A549 (cell line): ENCODE measurements around the gene THBS4. TPM values are rescaled to one million over a fixed set of nuclear protein-coding genes. Genes with fewer than 3 reads are reported as not detected.

Experiments
- ATAC-seq, 2 experiments: fragments of 200-7000 bp in 1 of 2; fragments of >200 bp in 1 of 2; cut with Nextera tagmentation in 1 of 2; cut with Tn5 transposase in 1 of 2; 3 replicates each; pipeline versions ENCODE4 v1.8.0 to v1.9.1; 2018 to 2020; ENCODE audit warnings: mild to moderate bottlenecking in 1 of 2, moderate library complexity in 1 of 2
- CTCF ChIA-PET: fragments of 300-600 bp; sonication (Branson Sonifier 250); formaldehyde crosslinking; extraction: SDS; loops from one replicate; lab custom pipeline; 2021; ENCODE audit warnings: antibody characterized with exemption, inconsistent platforms; lab: Yijun Ruan, JAX
- POLR2A ChIA-PET: fragments of 350-600 bp; formaldehyde crosslinking; extraction: SDS; loops from one replicate; lab custom pipeline; 2021; ENCODE audit warnings: antibody characterized with exemption, inconsistent platforms; lab: Yijun Ruan, JAX
- DNase-seq, 2 experiments: peaks; one replicate each; pipeline versions ENCODE4 v3.0.0 to v3.0.0-alpha.2; 2011 to 2016; ENCODE audit warnings: low read depth in 1 of 2, low spot score in 1 of 2
- FAIRE-seq: peaks from 2 replicates; lab custom pipeline; 2011; peaks lifted over from hg19 to GRCh38; lab: Jason Lieb, UNC
- H3K27ac ChIP-seq, 2 experiments: fragments of >200 bp; sonication (Bioruptor Twin); formaldehyde crosslinking; 3 replicates each; pipeline ENCODE4 v1.5.1; 2016 to 2017
- H3K4me1 ChIP-seq: fragments of >200 bp; sonication (Bioruptor Twin); formaldehyde crosslinking; 3 replicates; pipeline ENCODE4 v1.6.1; 2016
- H3K4me2 ChIP-seq: fragments of >200 bp; sonication (Bioruptor Twin); formaldehyde crosslinking; 3 replicates; pipeline ENCODE4 v1.6.1; 2016
- H3K4me3 ChIP-seq: fragments of >200 bp; sonication (Bioruptor Twin); formaldehyde crosslinking; 3 replicates; pipeline ENCODE4 v1.5.1; 2016
- H3K9me3 ChIP-seq: fragments of >200 bp; sonication (Bioruptor Twin); formaldehyde crosslinking; 3 replicates; pipeline ENCODE4 v1.6.1; 2016
- BHLHE40 ChIP-seq: IDR thresholded peaks from 2 replicates; pipeline ENCODE4 v1.6.1; 2012; ENCODE audit warnings: low read depth, low read length, inconsistent platforms
- CEBPB ChIP-seq, 2 experiments: fragments of >200 bp in 1 of 2; sonication (Bioruptor Twin) in 1 of 2; formaldehyde crosslinking in 1 of 2; IDR thresholded peaks; 2 replicates each; pipeline ENCODE4 v1.6.1; 2012 to 2016
- CHD2 ChIP-seq: fragments of 150-350 bp; IDR thresholded peaks from 2 replicates; pipeline ENCODE4 v1.6.1; 2014; ENCODE audit warnings: low read length; ENCODE audit not compliant: partially characterized antibody
- CHD4 ChIP-seq: fragments of 200-600 bp; sonication (generic); IDR thresholded peaks from 2 replicates; pipeline ENCODE4 v1.6.1; 2016; ENCODE audit warnings: antibody characterized with exemption, mild to moderate bottlenecking, borderline replicate concordance
- FOSL2 ChIP-seq, 2 experiments: fragments of 450-650 bp in 1 of 2; fragments of >200 bp in 1 of 2; sonication (Bioruptor Twin) in 1 of 2; formaldehyde crosslinking; IDR thresholded peaks; 2 replicates each; pipeline versions ENCODE4 v1.5.0 to v1.6.1; 2016 to 2020; ENCODE audit warnings: mild to moderate bottlenecking in 1 of 2, moderate library complexity in 1 of 2
- HDAC2 ChIP-seq: fragments of 200-600 bp; sonication (generic); IDR thresholded peaks from 2 replicates; pipeline ENCODE4 v1.6.1; 2016
- HOXB13 ChIP-seq: fragments of 250-450 bp; sonication (Bioruptor Pico); IDR thresholded peaks from 2 replicates; pipeline ENCODE4 v1.5.0; 2020; ENCODE audit warnings: low read depth, mild to moderate bottlenecking, moderate library complexity
- KDM5A ChIP-seq: fragments of 200-600 bp; sonication (generic); IDR thresholded peaks from 2 replicates; pipeline ENCODE4 v1.6.1; 2016; ENCODE audit warnings: antibody characterized with exemption, mild to moderate bottlenecking
- MAFK ChIP-seq: fragments of 450-650 bp; IDR thresholded peaks from 2 replicates; pipeline ENCODE4 v1.6.1; 2014; ENCODE audit not compliant: partially characterized antibody
- MYC ChIP-seq: IDR thresholded peaks from 2 replicates; pipeline ENCODE4 v1.6.1; 2012; ENCODE audit warnings: mild to moderate bottlenecking, inconsistent platforms, low read length, improper control_type of control experiment, borderline replicate concordance
- NFE2L2 ChIP-seq: fragments of 150-350 bp; conservative IDR thresholded peaks from 2 replicates; pipeline ENCODE4 v1.6.1; 2014; ENCODE audit warnings: low read length
- NR3C1 ChIP-seq: fragments of >200 bp; sonication (Bioruptor Twin); formaldehyde crosslinking; IDR thresholded peaks from 3 replicates; pipeline ENCODE4 v1.6.1; 2017
- POLR2A ChIP-seq: IDR thresholded peaks from 2 replicates; pipeline ENCODE4 v1.6.1; 2012; ENCODE audit warnings: mild to moderate bottlenecking, low read length
- POLR2AphosphoS2 ChIP-seq: conservative IDR thresholded peaks from 2 replicates; pipeline ENCODE4 v1.6.1; 2012; ENCODE audit warnings: low read length, improper control_type of control experiment, inconsistent platforms
- RARB ChIP-seq: fragments of 250-450 bp; sonication (Bioruptor Pico); IDR thresholded peaks from 2 replicates; pipeline ENCODE4 v1.8.0; 2021; ENCODE audit warnings: mild to moderate bottlenecking, moderate library complexity
- SREBF2 ChIP-seq: fragments of 450-650 bp; IDR thresholded peaks from 2 replicates; pipeline ENCODE4 v1.6.1; 2014; ENCODE audit warnings: mild to moderate bottlenecking, moderate library complexity
- TFCP2L1 ChIP-seq: fragments of 250-450 bp; sonication (Bioruptor Pico); IDR thresholded peaks from 2 replicates; pipeline ENCODE4 v1.5.0; 2021; ENCODE audit warnings: mild to moderate bottlenecking
- ZSCAN20 ChIP-seq: fragments of 250-450 bp; sonication (Bioruptor Pico); IDR thresholded peaks from 2 replicates; pipeline ENCODE4 v1.8.0; 2022; ENCODE audit warnings: mild to moderate bottlenecking, moderate library complexity
- WGBS: methylation state at CpG from one replicate; pipeline ENCODE4 v1.1.6; 2017; ENCODE audit errors: missing lambda C conversion rate; 5-methylcytosine and 5-hydroxymethylcytosine counted together
- polyA plus RNA-seq, 4 experiments: library from polyadenylated mRNA; depleted of rRNA in 3 of 4; stranded (reverse); fragments of >200 nt; fragmentation: RNase III in 1 of 4; extraction: RNeasy Plus Mini Kit Qiagen cat#74134 plus additional on column Dnase treatment in 1 of 4; gene quantifications; 2 replicates in 3 of 4; 3 replicates in 1 of 4; pipeline ENCODE4 v1.2.3, GENCODE V29; 2011 to 2017
- TF ChIP-seq, protein P1 (sequence below): fragments of 200-600 bp; sonication (generic); IDR thresholded peaks from 2 replicates; pipeline ENCODE4 v1.6.1; 2016; ENCODE audit warnings: antibody characterized with exemption, mild to moderate bottlenecking, moderate library complexity
- TF ChIP-seq, protein P2 (sequence below): IDR thresholded peaks from 2 replicates; pipeline ENCODE4 v1.6.1; 2012
- TF ChIP-seq, protein P3 (sequence below): fragments of 250-450 bp; sonication (Bioruptor Pico); IDR thresholded peaks from 2 replicates; pipeline ENCODE4 v1.5.0; 2020; ENCODE audit warnings: low read depth, mild to moderate bottlenecking, moderate library complexity
- TF ChIP-seq, protein P4 (sequence below): fragments of >200 bp; sonication (Bioruptor Twin); formaldehyde crosslinking; IDR thresholded peaks from 3 replicates; pipeline ENCODE4 v1.6.1; 2016

THBS4 gene
- polyA plus RNA-seq, 2 of the 4 experiments (the other 2 are of a cell fraction), result 0.28 to 0.41 TPM

DNA sequence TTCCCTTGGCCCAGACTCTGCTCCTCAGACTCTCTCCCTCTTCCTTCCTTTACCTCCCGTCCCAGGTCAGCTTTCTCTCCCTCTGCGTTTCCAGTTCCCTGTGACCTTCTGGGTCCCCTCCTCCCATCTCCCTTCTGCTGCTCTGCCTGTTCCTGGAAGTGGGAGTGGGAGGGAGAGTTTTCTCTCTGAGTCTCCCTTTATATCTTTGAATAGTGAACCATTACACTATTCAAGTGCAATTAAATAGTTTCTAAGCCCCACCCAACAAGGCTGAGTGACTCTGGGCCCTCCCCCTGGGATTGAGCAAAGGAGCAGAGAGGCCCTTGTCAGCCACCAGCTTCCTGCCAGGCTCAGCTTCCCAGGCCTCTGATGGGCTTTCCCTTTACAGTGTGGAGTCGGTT lies 34.8 kb downstream of the THBS4 start:
- CTCF ChIA-PET, result no interaction called here
- H3K4me2 ChIP-seq, result no peak overlapping the region
- H3K27ac ChIP-seq, result no peak overlapping the region
- TF ChIP-seq SREBF2 (no peak), CEBPB (IDR thresholded peaks at IDR 0.05) (no peak), MAFK (no peak), CHD4 (no peak), KDM5A (no peak), CHD2 (no peak)
- TF ChIP-seq, protein P1, sequence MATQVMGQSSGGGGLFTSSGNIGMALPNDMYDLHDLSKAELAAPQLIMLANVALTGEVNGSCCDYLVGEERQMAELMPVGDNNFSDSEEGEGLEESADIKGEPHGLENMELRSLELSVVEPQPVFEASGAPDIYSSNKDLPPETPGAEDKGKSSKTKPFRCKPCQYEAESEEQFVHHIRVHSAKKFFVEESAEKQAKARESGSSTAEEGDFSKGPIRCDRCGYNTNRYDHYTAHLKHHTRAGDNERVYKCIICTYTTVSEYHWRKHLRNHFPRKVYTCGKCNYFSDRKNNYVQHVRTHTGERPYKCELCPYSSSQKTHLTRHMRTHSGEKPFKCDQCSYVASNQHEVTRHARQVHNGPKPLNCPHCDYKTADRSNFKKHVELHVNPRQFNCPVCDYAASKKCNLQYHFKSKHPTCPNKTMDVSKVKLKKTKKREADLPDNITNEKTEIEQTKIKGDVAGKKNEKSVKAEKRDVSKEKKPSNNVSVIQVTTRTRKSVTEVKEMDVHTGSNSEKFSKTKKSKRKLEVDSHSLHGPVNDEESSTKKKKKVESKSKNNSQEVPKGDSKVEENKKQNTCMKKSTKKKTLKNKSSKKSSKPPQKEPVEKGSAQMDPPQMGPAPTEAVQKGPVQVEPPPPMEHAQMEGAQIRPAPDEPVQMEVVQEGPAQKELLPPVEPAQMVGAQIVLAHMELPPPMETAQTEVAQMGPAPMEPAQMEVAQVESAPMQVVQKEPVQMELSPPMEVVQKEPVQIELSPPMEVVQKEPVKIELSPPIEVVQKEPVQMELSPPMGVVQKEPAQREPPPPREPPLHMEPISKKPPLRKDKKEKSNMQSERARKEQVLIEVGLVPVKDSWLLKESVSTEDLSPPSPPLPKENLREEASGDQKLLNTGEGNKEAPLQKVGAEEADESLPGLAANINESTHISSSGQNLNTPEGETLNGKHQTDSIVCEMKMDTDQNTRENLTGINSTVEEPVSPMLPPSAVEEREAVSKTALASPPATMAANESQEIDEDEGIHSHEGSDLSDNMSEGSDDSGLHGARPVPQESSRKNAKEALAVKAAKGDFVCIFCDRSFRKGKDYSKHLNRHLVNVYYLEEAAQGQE, result no peak
- no peaks in the 10 kb centered on the region for H3K9me3 ChIP-seq
- WGBS, result 57% methylated on average over 3 of the region's 3 CpGs
- ATAC-seq (no peak), DNase-seq (no peak), FAIRE-seq (no peak)
- H3K4me3 ChIP-seq, result no peak overlapping the region
- H3K4me1 ChIP-seq, result no peaks in the 10 kb centered on the region
- POLR2A ChIA-PET, result no interaction called here

DNA sequence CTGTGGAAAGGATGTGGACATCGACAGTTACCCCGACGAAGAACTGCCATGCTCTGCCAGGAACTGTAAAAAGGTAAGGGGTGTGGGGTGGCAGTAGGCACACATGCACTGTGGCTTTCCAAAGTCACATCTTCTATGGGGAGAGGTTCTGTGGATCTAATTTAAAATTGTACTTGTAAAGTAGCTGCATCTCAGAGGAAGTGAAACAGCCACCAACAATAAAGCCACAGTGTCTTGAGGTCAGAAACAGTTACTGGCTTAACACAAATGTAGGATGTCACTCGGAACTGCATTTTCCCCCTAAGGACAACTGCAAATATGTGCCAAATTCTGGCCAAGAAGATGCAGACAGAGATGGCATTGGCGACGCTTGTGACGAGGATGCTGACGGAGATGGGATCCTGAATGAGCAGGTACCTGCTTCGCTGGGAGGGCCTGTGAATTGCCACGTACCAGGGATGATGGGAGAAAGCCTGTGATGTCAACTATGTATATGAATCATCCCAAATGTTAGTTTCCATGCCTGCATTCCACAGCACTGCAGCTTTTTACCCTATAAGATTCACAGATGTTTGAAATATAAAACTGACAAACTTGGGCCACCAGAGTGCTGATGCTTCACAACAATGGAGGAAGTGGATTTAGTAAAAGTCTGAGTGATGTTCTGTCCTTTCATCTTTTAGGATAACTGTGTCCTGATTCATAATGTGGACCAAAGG lies 35.3 kb downstream of the THBS4 start:
- FAIRE-seq, result no peak
- POLR2A ChIA-PET, result no interaction called here
- CTCF ChIA-PET, result interaction anchor here (0.5 to 0.6 kb wide), 2 partner anchors 62 to 833 kb away, joined by 3 read pairs; no protein-coding TSS in a partner anchor
- no peak for TF ChIP-seq BHLHE40
- TF ChIP-seq POLR2AphosphoS2, result no peak
- TF ChIP-seq NR3C1, result no peak
- no peak for TF ChIP-seq CEBPB (IDR thresholded peaks at IDR 0.05)
- TF ChIP-seq, protein P2, sequence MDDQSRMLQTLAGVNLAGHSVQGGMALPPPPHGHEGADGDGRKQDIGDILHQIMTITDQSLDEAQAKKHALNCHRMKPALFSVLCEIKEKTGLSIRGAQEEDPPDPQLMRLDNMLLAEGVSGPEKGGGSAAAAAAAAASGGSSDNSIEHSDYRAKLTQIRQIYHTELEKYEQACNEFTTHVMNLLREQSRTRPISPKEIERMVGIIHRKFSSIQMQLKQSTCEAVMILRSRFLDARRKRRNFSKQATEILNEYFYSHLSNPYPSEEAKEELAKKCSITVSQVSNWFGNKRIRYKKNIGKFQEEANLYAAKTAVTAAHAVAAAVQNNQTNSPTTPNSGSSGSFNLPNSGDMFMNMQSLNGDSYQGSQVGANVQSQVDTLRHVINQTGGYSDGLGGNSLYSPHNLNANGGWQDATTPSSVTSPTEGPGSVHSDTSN, result no peak
- no peak for TF ChIP-seq FOSL2 (IDR thresholded peaks at IDR 0.05)
- TF ChIP-seq FOSL2 (CRISPR knock-in tag; IDR thresholded peaks at IDR 0.05), result no peak
- no peak for TF ChIP-seq ZSCAN20
- TF ChIP-seq HDAC2, result no peak
- TF ChIP-seq, protein P3, sequence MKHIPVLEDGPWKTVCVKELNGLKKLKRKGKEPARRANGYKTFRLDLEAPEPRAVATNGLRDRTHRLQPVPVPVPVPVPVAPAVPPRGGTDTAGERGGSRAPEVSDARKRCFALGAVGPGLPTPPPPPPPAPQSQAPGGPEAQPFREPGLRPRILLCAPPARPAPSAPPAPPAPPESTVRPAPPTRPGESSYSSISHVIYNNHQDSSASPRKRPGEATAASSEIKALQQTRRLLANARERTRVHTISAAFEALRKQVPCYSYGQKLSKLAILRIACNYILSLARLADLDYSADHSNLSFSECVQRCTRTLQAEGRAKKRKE (CRISPR knock-in tag), result no peak
- no peak for TF ChIP-seq POLR2A
- TF ChIP-seq CHD2, result no peak
- TF ChIP-seq, protein P4, sequence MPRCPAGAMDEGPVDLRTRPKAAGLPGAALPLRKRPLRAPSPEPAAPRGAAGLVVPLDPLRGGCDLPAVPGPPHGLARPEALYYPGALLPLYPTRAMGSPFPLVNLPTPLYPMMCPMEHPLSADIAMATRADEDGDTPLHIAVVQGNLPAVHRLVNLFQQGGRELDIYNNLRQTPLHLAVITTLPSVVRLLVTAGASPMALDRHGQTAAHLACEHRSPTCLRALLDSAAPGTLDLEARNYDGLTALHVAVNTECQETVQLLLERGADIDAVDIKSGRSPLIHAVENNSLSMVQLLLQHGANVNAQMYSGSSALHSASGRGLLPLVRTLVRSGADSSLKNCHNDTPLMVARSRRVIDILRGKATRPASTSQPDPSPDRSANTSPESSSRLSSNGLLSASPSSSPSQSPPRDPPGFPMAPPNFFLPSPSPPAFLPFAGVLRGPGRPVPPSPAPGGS, result no peak
- no peak for TF ChIP-seq SREBF2
- no peak for TF ChIP-seq HOXB13
- no peak for TF ChIP-seq MYC
- no peak for TF ChIP-seq NFE2L2
- TF ChIP-seq TFCP2L1, result no peak
- no peak for TF ChIP-seq RARB (CRISPR knock-in tag)
- ATAC-seq, result no peak
- Histone ChIP-seq H3K4me3 (no peak overlapping the region), H3K27ac (no peak overlapping the region), H3K4me2 (no peak overlapping the region), H3K9me3 (no peaks in the 10 kb centered on the region), H3K4me1 (no peaks in the 10 kb centered on the region)
- DNase-seq, result no peak
- 63% methylated on average over 10 of the region's 10 CpGs for WGBS
